Measurements from ENCODE around the gene SKIC8.
"Not testable (repeated sequence)": the region's sequence is repeated elsewhere in the genome, so short reads cannot be mapped to it uniquely, and the experiment has no call there.

The SKIC8 gene

DNA sequence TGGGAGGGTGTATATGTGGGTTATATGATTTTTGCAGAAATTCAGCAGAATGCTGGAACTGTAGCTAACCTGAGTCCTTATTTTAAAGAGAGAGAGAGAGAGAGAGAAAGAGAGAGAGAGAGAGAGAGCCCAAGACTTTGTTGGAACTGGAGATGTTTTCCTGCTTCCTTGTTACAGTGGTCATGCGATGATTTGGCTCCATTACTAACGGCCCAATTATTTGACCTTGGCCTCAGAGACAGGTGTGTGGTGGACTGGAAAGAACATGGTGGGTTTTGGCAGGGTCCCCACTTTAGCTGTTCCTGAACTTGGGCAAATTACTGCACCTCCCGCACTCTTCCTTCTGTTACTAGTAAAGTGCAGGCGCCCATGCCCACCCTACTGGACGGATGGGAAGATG lies 50.3 kb downstream of the SKIC8 start:
- DNase-seq, result no peak

- no peak for DNase-seq
Observed at GRCh38 chr15:78247911-78248310, 51.5 kb downstream of the SKIC8 start.

- not testable (repeated sequence) for DNase-seq
Observed at GRCh38 chr15:78245976-78246620, 53.3 kb downstream of the SKIC8 start.

GRCh38 chr15:78245392-78245791 lies 54.0 kb downstream of the SKIC8 start:
- not testable (repeated sequence) for DNase-seq

GRCh38 chr15:78244893-78245292 lies 54.5 kb downstream of the SKIC8 start:
- no peak for DNase-seq

GRCh38 chr15:78244101-78244500 lies 55.3 kb downstream of the SKIC8 start:
- DNase-seq, result no peak

DNA sequence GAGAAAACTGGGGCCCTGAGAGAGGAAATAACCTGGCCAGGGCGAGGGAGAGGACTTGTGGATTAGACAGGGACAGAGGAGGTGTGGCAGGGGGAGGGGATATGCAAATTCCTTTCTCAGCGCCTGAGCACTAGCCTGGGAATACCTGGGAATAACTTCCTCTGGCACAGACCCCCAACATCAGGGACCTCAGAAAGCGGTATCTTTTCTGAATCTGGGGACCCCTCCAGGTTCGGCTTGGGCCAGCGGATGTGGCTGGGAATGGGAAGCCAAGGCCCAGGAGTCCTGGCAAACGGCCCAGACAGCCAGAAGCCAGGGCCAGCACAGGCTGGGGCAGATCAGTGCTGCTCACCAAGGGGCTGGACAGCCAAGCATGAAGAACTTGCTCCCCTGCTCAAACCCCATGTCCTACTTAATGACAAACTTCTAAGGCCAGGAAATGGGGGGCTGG lies 55.9 kb downstream of the SKIC8 start:
- no peak for DNase-seq

GRCh38 chr15:78243058-78243457 lies 56.4 kb downstream of the SKIC8 start:
- no peak for DNase-seq

GRCh38 chr15:78242128-78242527 lies 57.3 kb downstream of the SKIC8 start:
- peak in 1 of 2 experiments; percentile 23 for DNase-seq

DNA sequence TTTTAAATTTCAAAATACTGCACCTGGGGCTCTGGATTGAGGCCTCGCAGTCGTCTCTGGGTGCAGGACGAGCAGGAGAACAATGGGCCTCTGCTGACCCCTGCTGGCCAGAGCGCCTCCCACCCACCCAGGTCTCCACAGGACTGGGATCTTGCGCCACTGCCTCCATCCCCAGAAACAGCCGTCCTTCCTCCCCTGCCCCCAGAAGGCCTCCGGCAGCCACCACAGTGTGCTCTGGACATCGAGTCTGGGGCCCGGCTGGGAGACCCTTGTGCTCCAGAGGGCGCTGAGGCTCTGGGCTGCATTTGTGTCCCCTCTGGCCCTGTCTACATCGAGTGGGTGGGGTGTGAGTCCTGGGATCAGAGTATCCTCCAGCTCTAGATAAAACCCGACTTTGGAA lies 58.4 kb downstream of the SKIC8 start:
- peak; percentile 71 to 72 for DNase-seq

DNA sequence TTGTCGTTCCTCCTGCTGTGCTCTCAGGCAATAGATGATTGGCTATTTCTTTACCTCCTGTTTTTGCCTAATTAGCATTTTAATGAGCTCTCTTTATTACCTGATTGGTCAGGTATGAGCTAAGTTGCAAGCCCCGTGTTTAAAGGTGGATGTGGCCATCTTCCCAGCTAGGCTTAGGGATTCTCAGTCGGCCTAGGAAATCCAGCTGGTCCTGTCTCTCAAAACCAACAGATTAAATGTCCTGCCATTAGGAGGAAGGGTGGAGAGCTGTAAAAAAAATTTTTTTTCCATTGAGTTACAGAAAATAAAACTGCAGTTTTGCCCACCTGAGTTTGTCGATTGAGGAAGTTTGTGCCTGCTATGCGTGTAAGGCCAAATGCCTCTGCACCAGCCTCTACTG lies 59.6 kb downstream of the SKIC8 start:
- no peak for DNase-seq

- no peak for DNase-seq
Observed at GRCh38 chr15:78237146-78237545, 62.3 kb downstream of the SKIC8 start.

DNA sequence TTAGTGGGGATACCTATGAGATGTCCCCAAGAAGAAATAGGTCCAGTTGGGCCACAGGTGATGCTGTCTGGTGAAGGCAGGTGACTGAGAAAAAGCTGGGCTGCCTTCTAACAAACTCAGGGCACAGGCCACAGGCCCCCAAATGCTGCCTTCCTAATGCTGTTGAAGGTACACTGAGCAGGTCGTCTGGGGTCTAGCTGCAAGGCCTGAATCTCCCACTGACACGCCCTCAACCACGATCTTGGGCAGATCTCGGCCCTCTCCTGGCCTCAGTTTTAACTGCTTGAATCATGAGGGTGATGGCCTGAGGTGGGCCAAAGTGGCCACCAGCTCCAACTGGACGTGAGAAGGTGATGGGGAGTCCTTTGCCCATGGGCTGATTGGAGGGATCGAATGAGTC lies 62.9 kb downstream of the SKIC8 start:
- DNase-seq, result no peak

- no peak for DNase-seq
Observed at GRCh38 chr15:78234515-78235040, 64.8 kb downstream of the SKIC8 start, which contains the start of gene ACSBG1. Gene ACSBG1, minus strand, starts transcription at chr15:78234565. Its CDS starts 64 bp downstream, at chr15:78234501.

- DNase-seq, result no peak
Observed at GRCh38 chr15:78233496-78233895, 65.9 kb downstream of the SKIC8 start.
